HG03139 (cell line): Measurements from ENCODE around the gene ARHGAP26.

Source experiments
- ATAC-seq: cut with Tn5 transposase; IDR thresholded peaks from one replicate; pipeline ENCODE4 v1.9.1; 2021; ENCODE audit not compliant: unreplicated experiment

ARHGAP26 gene

GRCh38 chr5:142810743-142811290, 40.6 kb downstream of the ARHGAP26 start:
- ATAC-seq, result no peak

DNA sequence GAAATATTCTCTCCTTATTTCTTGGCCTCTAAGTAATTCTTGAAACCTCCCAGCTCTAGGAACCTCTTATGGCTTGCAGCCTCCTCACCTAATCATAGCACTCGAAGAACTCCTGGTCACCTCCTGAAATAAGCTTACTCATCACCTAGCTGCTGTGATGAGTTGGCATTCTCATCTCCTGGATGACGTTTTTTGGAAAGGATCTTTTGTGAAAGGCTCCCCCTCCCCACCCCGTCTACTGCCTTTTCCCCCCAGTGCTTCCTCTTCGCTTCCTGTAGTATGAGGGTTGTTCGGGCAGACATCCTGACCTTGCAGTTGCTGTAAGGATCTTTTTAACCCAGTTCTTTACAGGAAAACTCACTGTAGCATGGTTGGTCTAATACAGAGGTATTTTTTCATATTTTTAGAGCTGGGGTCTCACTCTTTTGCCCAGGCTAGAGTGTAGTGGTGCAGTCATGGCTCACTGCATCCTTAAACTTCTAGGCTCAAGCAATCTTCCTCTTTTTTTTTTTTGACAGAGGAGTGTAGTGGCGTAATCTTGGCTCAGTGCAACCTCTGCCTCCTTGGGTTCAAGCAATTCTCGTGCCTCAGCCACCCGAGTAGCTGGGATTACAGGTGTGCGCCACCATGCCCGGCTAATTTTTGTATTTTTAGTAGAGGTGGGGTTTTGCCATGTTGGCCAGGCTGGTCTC, 41.8 kb downstream of the ARHGAP26 start:
- no peak for ATAC-seq

DNA sequence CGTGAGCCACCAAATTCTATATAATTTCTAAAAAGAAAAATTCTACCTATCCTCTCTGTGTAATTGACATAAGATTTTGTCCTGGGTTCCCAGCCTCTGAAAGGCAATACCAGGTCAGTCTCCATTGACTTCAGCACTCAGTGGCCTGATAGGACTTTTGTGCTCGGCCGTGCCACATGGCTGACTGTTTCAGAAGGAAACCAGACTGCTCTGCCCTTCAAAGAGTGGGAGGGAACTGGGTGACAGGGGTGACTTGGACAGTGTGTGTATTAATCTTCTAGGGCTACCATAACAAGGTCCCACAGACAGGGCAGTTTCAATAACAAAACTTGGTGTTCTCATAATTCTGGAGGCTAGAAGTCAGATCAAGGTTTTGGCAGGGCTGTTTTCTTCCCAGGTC, 43.0 kb downstream of the ARHGAP26 start:
- ATAC-seq, result no peak

- ATAC-seq, result no peak
Measured at GRCh38 chr5:142814122-142814521, 43.9 kb downstream of the ARHGAP26 start.

DNA sequence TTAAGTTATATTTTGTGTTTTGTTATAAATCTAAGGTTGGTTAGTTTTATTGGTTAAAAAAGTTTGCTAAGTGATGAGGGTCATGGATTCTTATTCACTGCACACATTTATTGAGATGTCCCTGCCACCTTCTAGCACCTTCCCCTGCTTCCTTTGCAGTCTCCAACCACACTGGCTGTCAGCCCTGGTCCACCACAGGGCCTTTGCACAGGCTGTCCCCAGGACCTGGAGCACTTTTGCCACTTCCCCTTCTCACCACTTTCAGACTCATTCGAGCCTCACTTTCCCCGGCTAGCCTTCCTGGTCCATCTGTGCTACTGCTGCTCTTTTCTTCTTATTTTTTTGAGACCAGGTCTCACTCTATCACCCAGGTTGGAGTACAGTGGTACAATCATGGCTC, 45.3 kb downstream of the ARHGAP26 start:
- no peak for ATAC-seq

GRCh38 chr5:142816531-142817430, 46.6 kb downstream of the ARHGAP26 start:
- ATAC-seq, result no peak

DNA sequence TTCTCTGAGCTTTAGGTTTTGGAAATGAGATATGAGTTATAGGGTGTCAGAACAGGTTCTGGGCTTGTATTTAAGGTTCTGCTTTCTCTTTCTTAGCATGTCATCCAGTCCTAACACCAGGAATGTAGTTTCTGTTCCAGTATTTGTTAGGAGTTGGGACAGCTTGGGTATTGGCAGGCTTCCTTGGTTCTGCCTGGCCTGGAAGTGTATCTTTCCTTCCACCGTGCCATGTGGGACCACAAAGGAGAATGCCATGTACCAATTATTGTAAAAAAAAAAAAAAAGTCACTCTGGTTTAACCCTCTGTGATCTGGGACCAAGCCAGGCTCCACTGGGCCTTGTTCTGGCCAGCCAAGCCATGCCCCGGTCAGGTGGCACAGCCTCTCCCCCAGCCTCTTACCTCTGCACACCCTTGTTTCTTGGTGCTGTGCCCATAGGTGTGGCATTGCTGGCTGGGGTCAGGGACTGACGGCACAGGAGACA, 47.8 kb downstream of the ARHGAP26 start:
- no peak for ATAC-seq

GRCh38 chr5:142819292-142819691, 49.1 kb downstream of the ARHGAP26 start:
- ATAC-seq, result no peak

DNA sequence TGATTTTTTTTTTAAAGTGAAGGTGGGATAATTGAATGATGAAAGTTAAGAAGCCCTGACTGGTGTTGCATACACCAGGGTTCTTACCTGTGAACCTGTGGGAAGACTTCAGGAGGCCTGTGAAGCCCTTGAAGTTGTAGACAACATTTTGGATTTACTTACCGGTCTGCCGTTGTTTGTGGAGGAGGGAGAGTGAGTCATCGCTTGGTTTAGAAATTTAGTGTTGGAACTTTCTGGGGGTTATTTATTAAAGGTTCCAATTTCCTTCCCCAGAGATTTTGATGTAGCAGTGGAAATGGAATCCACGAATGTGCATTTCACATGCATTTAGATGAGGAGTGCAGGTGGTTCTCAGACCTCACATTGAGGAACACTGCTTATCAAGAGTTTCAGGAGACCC, 49.6 kb downstream of the ARHGAP26 start:
- ATAC-seq, result no peak

- no peak for ATAC-seq
Measured at GRCh38 chr5:142820447-142820846, 50.3 kb downstream of the ARHGAP26 start.

GRCh38 chr5:142821034-142821732, 51.0 kb downstream of the ARHGAP26 start:
- no peak for ATAC-seq

DNA sequence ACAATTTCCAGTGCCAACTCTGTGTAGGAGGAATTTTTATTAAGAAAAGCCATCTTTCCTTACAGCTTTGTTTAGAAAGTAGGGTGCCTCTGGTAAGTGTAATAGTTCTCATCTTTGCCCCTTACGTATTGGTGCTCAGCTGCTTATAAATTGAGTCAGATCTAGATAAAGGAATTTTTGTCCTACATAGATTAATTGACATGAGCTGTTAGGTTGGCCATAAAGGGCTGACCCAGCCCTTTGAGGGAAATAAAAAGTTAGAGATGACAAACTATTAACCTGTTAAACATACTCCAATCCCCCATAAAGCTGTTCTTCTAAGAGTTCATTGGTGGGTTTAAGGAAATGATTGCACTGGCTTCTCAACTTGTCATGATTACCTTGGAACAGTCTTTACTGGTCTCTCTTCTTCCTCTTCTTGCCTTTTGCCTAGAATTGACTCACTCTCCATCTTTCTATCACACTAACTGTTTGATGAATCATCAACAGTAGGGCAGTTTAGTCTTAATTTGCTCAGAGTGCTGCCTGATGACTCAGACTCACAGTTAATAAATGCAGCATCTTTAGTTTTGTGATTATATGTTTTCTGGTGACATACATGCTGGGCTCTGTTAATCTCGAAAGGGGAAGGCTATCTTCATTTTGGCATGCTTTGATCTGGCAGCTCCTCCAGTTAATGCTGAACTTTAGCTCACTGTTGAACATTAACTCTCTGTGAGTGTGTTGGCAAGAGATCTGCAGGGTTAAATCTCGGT, 51.7 kb downstream of the ARHGAP26 start:
- ATAC-seq, result peak; percentile 71

- no peak for ATAC-seq
Measured at GRCh38 chr5:142823126-142823525, 52.9 kb downstream of the ARHGAP26 start.

DNA sequence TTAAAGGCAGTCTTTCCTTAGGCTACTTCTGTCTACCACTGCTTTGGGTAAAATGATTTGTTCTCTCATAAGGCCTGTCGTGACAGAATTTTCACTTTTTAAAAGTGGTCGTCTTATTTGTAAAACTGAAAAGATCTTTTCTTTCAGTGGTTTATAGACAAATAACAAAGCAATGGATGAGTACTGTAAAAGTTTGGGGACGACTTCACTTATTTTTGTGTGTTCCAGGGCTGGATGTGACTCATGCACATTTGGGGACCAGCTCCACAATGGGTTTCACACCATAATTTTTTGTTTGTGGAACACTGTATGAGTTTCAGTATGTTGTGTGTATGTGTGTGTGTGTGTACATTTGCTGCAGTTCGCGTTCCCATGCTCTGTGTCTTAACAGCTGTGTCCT, 53.6 kb downstream of the ARHGAP26 start:
- ATAC-seq, result no peak

GRCh38 chr5:142824391-142824790, 54.2 kb downstream of the ARHGAP26 start:
- ATAC-seq, result no peak

- no peak for ATAC-seq
Measured at GRCh38 chr5:142825378-142826089, 55.4 kb downstream of the ARHGAP26 start.

- no peak for ATAC-seq
Measured at GRCh38 chr5:142826093-142826492, 55.9 kb downstream of the ARHGAP26 start.

DNA sequence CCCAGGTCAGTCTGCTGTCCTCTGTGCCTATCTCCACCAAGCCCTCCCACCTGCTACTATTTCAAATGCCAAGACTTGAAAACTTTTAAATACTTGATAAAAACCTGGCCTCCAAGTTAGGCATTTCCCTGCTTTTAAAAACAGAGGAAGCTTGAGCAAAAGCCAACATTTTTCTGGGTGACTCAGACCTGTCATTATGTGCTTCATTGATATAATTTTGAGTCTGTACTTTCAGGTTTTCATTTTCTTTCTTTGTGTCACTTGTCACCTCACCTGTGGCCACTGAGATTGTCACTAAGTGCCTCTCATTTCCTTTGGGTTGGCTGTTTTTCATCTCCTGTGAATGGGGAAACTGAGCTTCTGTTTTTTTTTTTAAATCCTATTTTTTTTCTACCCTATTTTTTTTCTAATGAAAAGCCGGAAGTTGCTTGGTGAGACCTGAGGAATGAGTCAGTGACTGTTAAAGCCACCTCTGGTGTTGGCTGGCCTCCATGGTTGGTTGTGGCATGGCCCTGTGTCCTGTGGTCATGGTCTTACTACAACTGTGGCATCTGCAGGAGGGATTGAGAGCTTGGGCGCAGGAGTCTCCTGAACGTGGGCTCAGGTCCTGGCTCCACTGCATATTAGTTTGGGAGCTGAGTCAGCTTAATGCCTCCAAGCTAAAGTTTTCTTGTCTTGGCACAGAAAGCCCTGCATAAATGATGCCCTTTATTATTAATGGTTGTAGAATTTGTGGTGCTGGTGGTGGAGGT, 56.7 kb downstream of the ARHGAP26 start:
- peak; percentile 46 for ATAC-seq

DNA sequence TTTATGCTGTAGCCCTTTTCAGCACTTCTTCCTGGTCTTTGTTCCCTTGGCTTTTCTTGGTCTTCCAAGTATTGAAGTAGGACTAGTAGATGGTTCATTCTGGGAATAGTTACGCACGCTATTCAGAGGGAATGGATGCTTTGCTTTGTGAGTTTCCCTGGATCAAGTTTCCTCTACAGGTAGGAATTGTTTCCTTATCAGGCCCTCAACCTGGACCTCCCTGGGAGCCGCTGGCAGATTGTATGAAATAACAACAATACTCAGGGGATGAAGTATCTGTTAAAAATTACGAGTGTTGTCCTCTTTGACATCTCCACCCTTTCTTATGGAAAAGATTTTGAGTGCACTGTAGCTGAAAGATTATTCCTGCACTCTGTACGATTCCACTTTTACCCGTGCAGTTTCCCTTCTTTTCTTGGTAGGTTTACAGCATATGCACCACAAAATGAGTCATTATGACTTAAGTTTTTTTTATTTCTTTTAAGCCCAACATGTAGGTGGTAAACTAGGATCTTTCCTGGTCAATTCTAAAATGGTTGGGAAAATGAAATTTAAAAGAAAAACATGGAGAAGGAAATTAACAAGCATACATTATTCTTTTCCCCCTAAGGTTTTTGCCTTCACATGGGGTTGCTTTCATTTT, 57.9 kb downstream of the ARHGAP26 start:
- no peak for ATAC-seq
